ENCODE measurements around the gene SORCS3. TPM values are rescaled to one million over a fixed set of nuclear protein-coding genes. Genes with fewer than 3 reads are reported as not detected.

The SORCS3 gene
- total RNA-seq, 1 experiment from 2014 or later = 0.04 TPM

- Histone ChIP-seq H2BK15ac (ENCODE audit: low read depth, low read length) (no peak overlapping the region), H3K79me2 (ENCODE audit: insufficient read depth, low read length) (no peaks in the 10 kb centered on the region)
Observed at GRCh38 chr10:104881740-104882139, 240.7 kb downstream of the SORCS3 start.

More at GRCh38 chr10:104881740-104882139, 240.7 kb downstream of the SORCS3 start:
- Mint-ChIP-seq H3K9me3 (no peaks in the 10 kb centered on the region), H3K4me1 (peaks cover 4 to 17% of the 10 kb centered on the region in 2 experiments; a peak in 3 of 4 replicates), H3K27me3 (ENCODE audit: low read depth) (peaks cover 41% of the 10 kb centered on the region), H3K27ac (no peak overlapping the region), H3K4me3 (no peak overlapping the region), H3K36me3 (ENCODE audit: insufficient read depth in 1 of 3, low read depth in 3 of 3) (no peaks in the 10 kb centered on the region)
- Histone ChIP-seq H3K27ac (ENCODE audit: insufficient read length, low read depth, low read length) (no peak overlapping the region), H3K14ac (ENCODE audit: insufficient read depth, low read length) (no peak overlapping the region), H4K5ac (ENCODE audit: insufficient read length, low read depth, low read length) (no peak overlapping the region), H3K18ac (ENCODE audit: insufficient read length, low read depth, low read length) (no peak overlapping the region), H3K23ac (ENCODE audit: insufficient read length, low read depth, low read length) (no peak overlapping the region), H2BK5ac (ENCODE audit: insufficient read length, low read length) (no peak overlapping the region), H3K27me3 (ENCODE audit: insufficient read depth, low read length) (no peaks in the 10 kb centered on the region), H2AFZ (ENCODE audit: low read length) (no peak overlapping the region), H4K8ac (replicated peaks; ENCODE audit: insufficient read length, low read depth, low read length) (no peak overlapping the region), H3K4me1 (ENCODE audit: insufficient read depth, low read length) (no peaks in the 10 kb centered on the region; the same call in 1 of the 2 replicates), H3K56ac (ENCODE audit: insufficient read length, low read depth, low read length) (no peak overlapping the region), H2AK5ac (ENCODE audit: insufficient read length, low read length) (no peak overlapping the region), H3K9ac (ENCODE audit: extremely low read depth, insufficient read length, low read length) (no peak overlapping the region), H3K23me2 (ENCODE audit: insufficient read length, low read depth, low read length, poor library complexity, severe bottlenecking) (no peaks in the 10 kb centered on the region), H2BK20ac (ENCODE audit: low read depth, low read length, poor library complexity, severe bottlenecking) (no peak overlapping the region), H3K4me2 (ENCODE audit: insufficient read depth, insufficient read length, low read length) (no peak overlapping the region), H3K79me1 (ENCODE audit: insufficient read depth, low read depth, low read length, poor library complexity, severe bottlenecking) (no peaks in the 10 kb centered on the region), H3K4ac (ENCODE audit: low read depth, low read length) (no peak overlapping the region), H3K9me3 (ENCODE audit: control insufficient read depth, low read depth, low read length) (no peaks in the 10 kb centered on the region), H4K20me1 (ENCODE audit: control insufficient read depth, insufficient read depth, insufficient read length) (no peaks in the 10 kb centered on the region), H2BK120ac (ENCODE audit: low read depth, low read length, poor library complexity, severe bottlenecking) (no peak overlapping the region), H3T11ph (ENCODE audit: low read length) (no peak overlapping the region), H4K91ac (ENCODE audit: insufficient read length, low read depth, low read length) (no peak overlapping the region), H2BK12ac (ENCODE audit: insufficient read length, low read depth, low read length) (no peak overlapping the region)
- TF ChIP-seq, protein P1, sequence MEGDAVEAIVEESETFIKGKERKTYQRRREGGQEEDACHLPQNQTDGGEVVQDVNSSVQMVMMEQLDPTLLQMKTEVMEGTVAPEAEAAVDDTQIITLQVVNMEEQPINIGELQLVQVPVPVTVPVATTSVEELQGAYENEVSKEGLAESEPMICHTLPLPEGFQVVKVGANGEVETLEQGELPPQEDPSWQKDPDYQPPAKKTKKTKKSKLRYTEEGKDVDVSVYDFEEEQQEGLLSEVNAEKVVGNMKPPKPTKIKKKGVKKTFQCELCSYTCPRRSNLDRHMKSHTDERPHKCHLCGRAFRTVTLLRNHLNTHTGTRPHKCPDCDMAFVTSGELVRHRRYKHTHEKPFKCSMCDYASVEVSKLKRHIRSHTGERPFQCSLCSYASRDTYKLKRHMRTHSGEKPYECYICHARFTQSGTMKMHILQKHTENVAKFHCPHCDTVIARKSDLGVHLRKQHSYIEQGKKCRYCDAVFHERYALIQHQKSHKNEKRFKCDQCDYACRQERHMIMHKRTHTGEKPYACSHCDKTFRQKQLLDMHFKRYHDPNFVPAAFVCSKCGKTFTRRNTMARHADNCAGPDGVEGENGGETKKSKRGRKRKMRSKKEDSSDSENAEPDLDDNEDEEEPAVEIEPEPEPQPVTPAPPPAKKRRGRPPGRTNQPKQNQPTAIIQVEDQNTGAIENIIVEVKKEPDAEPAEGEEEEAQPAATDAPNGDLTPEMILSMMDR (conservative IDR thresholded peaks at IDR 0.05) = no peak
- WGBS (ENCODE audit: extremely low coverage, insufficient read length, low lambda C conversion rate) = no CpG with 5 or more reads among the region's 1 CpG
- no peak for DNase-seq

Measured in H9 (cell line).